ENCODE data around the gene COLEC12.

Gene COLEC12

DNA sequence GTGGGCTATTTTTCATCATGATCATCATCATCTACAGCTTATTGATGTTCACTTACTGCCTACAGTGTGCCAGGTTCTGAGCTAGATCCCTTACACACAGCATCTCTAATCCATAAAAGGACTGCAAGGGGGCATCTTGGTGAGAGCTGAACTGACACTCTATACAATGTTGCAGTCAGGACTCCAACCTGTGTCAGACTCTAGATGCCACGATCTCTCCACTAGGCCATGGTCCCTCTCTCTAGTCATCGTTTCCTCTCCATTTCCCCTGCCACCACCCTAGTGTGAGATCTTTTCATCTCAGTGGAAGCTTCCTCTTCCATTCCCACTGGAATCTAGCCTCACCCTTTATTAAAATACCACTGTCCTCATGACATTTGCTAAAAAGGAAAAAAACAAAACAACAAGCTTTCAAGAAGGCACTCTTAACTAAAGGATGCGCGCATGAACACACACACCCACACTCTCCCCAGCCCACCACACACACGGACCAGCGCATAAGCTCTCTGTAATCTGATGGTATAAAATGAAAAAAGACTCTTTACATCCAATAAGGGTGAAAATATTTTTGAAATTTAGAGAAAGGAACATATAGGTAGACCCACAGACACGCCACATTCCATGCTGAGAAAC is 139.3 kb downstream of the COLEC12 start:
- TF ChIP-seq YY1 (IDR thresholded peaks at IDR 0.05; ENCODE audit: low read depth) (no peak), CREB1 (IDR thresholded peaks at IDR 0.05; ENCODE audit: low read depth) (no peak), TCF12 (IDR thresholded peaks at IDR 0.05; ENCODE audit: low read depth) (no peak), MAX (IDR thresholded peaks at IDR 0.05) (no peak), REST (IDR thresholded peaks at IDR 0.05; ENCODE audit: low read depth) (no peak), NFIC (IDR thresholded peaks at IDR 0.05) (no peak), USF1 (IDR thresholded peaks at IDR 0.05) (no peak)

DNA sequence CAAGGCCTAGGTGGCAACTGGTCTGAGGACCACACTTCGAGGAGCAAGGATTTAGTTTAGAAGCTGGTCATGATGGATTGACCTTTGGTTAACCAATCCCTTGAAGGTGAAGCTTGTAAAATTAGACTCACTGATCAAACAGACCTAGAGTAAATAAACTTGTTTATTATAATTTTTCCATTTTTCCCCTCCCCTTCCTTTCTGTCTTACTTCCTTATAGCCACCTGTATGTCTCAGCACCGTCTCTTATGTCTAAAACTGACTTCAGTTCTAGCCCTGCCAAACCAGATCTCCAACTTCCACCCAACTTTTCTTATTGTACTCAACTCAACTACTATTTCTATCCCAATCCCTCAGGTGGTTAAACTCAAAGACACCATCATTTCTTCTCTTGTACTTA is 139.8 kb downstream of the COLEC12 start:
- TF ChIP-seq CREB1 (IDR thresholded peaks at IDR 0.05; ENCODE audit: low read depth) (no peak), EGR1 (IDR thresholded peaks at IDR 0.05) (no peak), FOXM1 (IDR thresholded peaks at IDR 0.05; ENCODE audit: borderline replicate concordance, low read depth) (no peak), NFIC (IDR thresholded peaks at IDR 0.05) (no peak), YY1 (IDR thresholded peaks at IDR 0.05; ENCODE audit: low read depth) (no peak), RAD21 (IDR thresholded peaks at IDR 0.05; ENCODE audit: low read depth) (no peak), TEAD4 (IDR thresholded peaks at IDR 0.05) (no peak), USF1 (IDR thresholded peaks at IDR 0.05) (no peak), TAF1 (IDR thresholded peaks at IDR 0.05; ENCODE audit: low read depth) (no peak), REST (IDR thresholded peaks at IDR 0.05; ENCODE audit: low read depth) (no peak), ZBTB7A (IDR thresholded peaks at IDR 0.05; ENCODE audit: low read depth) (no peak), EP300 (IDR thresholded peaks at IDR 0.05; ENCODE audit: borderline replicate concordance) (no peak), CEBPB (IDR thresholded peaks at IDR 0.05) (no peak)

GRCh38 chr18:356778-357177 is 143.7 kb downstream of the COLEC12 start:
- TF ChIP-seq CREB1 (IDR thresholded peaks at IDR 0.05; ENCODE audit: low read depth), result no peak
- TF ChIP-seq EP300 (IDR thresholded peaks at IDR 0.05; ENCODE audit: borderline replicate concordance), result no peak
- TF ChIP-seq TCF12 (IDR thresholded peaks at IDR 0.05; ENCODE audit: low read depth), result no peak
- no peak for TF ChIP-seq REST (IDR thresholded peaks at IDR 0.05; ENCODE audit: low read depth)
- no peak for TF ChIP-seq CEBPB (IDR thresholded peaks at IDR 0.05)
- TF ChIP-seq TEAD4 (IDR thresholded peaks at IDR 0.05), result no peak
- no peak for TF ChIP-seq RAD21 (IDR thresholded peaks at IDR 0.05; ENCODE audit: low read depth)
- no peak for TF ChIP-seq TAF1 (IDR thresholded peaks at IDR 0.05; ENCODE audit: low read depth)
- TF ChIP-seq FOXM1 (IDR thresholded peaks at IDR 0.05; ENCODE audit: borderline replicate concordance, low read depth), result no peak
- no peak for TF ChIP-seq NFIC (IDR thresholded peaks at IDR 0.05)
- no peak for TF ChIP-seq ZBTB7A (IDR thresholded peaks at IDR 0.05; ENCODE audit: low read depth)
- TF ChIP-seq YY1 (IDR thresholded peaks at IDR 0.05; ENCODE audit: low read depth), result no peak
- no peak for TF ChIP-seq MAX (IDR thresholded peaks at IDR 0.05)

GRCh38 chr18:355678-356077 is 144.8 kb downstream of the COLEC12 start:
- TF ChIP-seq EGR1 (IDR thresholded peaks at IDR 0.05) (no peak), FOXM1 (IDR thresholded peaks at IDR 0.05; ENCODE audit: borderline replicate concordance, low read depth) (no peak), MAX (IDR thresholded peaks at IDR 0.05) (no peak), REST (IDR thresholded peaks at IDR 0.05; ENCODE audit: low read depth) (no peak)
